Pulmonary artery endothelial cell (primary cell): ENCODE measurements around the gene TBL1X. TPM values are rescaled to one million over a fixed set of nuclear protein-coding genes. Genes with fewer than 3 reads are reported as not detected.
A peak's percentile ranks its signal among the peaks of the same experiment; 100 is the strongest.

Source experiments
- DNase-seq: peaks from one replicate; pipeline ENCODE4 v3.0.0-alpha.2; 2011; ENCODE audit warnings: low read depth, low spot score
- total RNA-seq: library from RNA; depleted of rRNA; stranded (reverse); fragments of >200 nt; gene quantifications from 2 replicates; pipeline ENCODE4 v1.2.3, GENCODE V29; 2014

TBL1X gene
- total RNA-seq, 1 donor from 2014 or later, result 14.0 TPM

GRCh38 chrX:9659571-9660195 lies 194.8 kb downstream of the TBL1X start:
- DNase-seq, result no peak

GRCh38 chrX:9662148-9662547 lies 197.3 kb downstream of the TBL1X start:
- peak; percentile 27 for DNase-seq

- DNase-seq, result no peak
These were observed 198.4 kb downstream of the TBL1X start for GRCh38 chrX:9663216-9663615.

GRCh38 chrX:9664224-9664623 lies 199.4 kb downstream of the TBL1X start:
- DNase-seq, result no peak

- no peak for DNase-seq
These were observed 200.3 kb downstream of the TBL1X start for GRCh38 chrX:9665113-9665512.

GRCh38 chrX:9668537-9668936 lies 203.7 kb downstream of the TBL1X start:
- DNase-seq, result no peak

- no peak for DNase-seq
These were observed 205.4 kb downstream of the TBL1X start for GRCh38 chrX:9670136-9670814.

GRCh38 chrX:9671998-9672397 lies 207.1 kb downstream of the TBL1X start:
- no peak for DNase-seq

- no peak for DNase-seq
These were observed 211.4 kb downstream of the TBL1X start for GRCh38 chrX:9676306-9676705.

GRCh38 chrX:9676738-9677097 lies 211.9 kb downstream of the TBL1X start:
- no peak for DNase-seq

GRCh38 chrX:9677098-9677739 lies 212.4 kb downstream of the TBL1X start:
- DNase-seq, result peak; percentile 55

GRCh38 chrX:9678215-9678965 lies 213.5 kb downstream of the TBL1X start:
- DNase-seq, result no peak

GRCh38 chrX:9681011-9681410 lies 216.2 kb downstream of the TBL1X start:
- DNase-seq, result no peak

- DNase-seq, result no peak
These were observed 216.6 kb downstream of the TBL1X start for GRCh38 chrX:9681422-9681821.

GRCh38 chrX:9682456-9682855 lies 217.6 kb downstream of the TBL1X start:
- DNase-seq, result no peak

- no peak for DNase-seq
These were observed 218.0 kb downstream of the TBL1X start for GRCh38 chrX:9682861-9683260.

GRCh38 chrX:9683350-9683749 lies 218.5 kb downstream of the TBL1X start:
- DNase-seq, result no peak

GRCh38 chrX:9687899-9688298 lies 223.0 kb downstream of the TBL1X start:
- DNase-seq, result no peak

GRCh38 chrX:9688833-9689232 lies 224.0 kb downstream of the TBL1X start:
- DNase-seq, result no peak

- DNase-seq, result no peak
These were observed 225.2 kb downstream of the TBL1X start for GRCh38 chrX:9690046-9690445.

- DNase-seq, result no peak
These were observed 228.6 kb downstream of the TBL1X start for GRCh38 chrX:9693307-9694001.

GRCh38 chrX:9698576-9698975 lies 233.7 kb downstream of the TBL1X start:
- DNase-seq, result no peak
